Cardiac fibroblast (primary cell): ENCODE data around the gene CRYBG2.

ENCODE experiments used
- DNase-seq, 2 donors: peaks; one replicate each; pipeline versions ENCODE4 v3.0.0 to v3.0.0-alpha.2; 2010; ENCODE audit warnings: low read depth in 2 of 2
- H3K4me3 ChIP-seq, 2 donors: replicated peaks in 1 of 2; 1 replicate in 1 of 2; 2 replicates in 1 of 2; pipeline ENCODE4 v1.5.1; 2011; ENCODE audit warnings: low read depth in 2 of 2, low read length in 2 of 2, mild to moderate bottlenecking in 2 of 2, moderate library complexity in 1 of 2
- CTCF ChIP-seq: IDR thresholded peaks from one replicate; pipeline ENCODE4 v1.5.1; 2011; ENCODE audit warnings: low read depth, mild to moderate bottlenecking, low read length, inconsistent platforms

Gene CRYBG2, protein sequence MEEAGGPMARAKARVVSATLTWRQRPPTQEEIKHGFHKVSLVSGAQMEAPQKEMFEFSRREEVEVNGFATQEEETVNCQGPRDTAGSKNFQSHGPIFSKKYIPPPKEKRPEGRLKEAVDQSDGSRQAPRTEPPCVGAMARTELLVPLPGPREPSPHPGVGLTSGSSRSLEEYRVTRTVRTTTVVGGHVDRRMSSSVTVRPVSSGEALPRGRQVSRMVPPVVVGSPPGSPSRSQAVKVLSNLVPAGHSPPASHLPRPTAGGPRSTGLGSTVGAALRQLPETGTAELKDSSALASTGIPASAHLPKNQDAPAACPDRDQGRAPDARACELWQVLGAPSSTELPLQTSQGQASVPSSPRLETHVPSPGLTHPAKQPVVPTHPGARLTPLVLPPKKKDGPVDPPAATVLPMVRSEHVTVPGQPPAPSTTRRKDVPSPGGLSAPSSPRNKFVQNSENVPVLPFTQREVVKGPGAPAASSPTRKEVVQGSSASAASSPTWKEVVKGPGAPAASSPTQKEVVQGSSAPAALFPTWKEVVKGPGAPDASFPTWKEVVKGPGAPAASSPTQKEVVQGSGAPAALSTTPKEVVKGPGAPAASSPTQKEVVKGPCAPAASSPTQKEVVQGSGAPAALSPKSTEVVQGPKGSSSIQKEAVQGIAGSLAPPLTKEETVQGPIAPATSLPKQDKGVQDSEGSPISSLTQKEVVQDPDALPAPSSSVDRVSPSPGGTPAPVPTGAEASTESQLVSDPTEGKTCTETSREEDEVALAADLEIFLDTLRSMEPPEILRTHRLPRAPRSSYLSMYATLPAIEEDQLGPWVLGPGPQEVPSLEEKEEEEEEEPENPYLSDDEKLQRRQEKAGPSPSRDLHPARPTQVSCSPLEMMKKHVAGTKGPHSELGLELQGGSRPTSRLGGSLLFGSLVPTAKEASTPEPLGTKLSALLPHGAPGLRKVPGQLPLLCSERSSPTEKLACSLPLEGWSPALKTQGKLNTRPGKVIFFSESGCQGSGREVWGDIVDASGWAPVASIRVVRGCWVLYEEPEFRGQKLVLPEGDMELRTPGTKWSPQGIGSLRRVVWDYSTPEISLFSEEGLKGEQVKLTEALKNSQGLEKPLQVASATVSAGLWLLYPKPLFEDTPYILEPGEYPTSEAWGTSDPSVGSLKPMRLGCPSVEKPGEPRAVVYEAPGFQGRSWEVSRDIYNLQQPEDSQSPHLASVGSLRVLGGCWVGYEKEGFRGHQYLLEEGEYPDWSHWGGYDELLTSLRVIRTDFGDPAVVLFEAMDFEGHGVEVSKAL (N-terminal part only)

GRCh38 chr1:26353976-26354820, at the start of gene CRYBG2:
TSS of gene CRYBG2 (minus strand) at chr1:26354130. CDS start at chr1:26346657, 7,473 bp downstream.
- no peak within 1 kb of the TSS for H3K4me3 ChIP-seq
- DNase-seq = no peak
- no peak for TF ChIP-seq CTCF

DNA sequence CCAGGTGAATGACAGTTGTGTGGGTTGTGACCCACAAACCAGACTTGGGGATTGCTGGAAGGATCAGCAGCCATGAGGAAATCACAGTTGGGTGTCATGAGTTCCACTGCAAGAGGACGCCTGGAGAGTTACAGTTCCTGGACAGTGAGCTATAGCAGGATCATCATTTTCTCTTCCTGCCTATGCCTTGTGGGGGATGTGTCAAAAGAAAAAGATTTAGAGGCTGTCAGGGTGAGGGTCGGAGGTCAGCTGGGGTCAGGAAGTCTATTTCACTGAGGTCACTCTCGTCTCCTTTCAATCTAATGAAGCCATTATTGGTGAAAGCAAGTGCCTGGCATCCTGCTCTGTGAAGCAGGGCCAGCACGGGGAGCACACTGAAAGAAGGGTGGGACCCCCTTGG, 49.7 kb upstream of the CRYBG2 start:
- no peak for DNase-seq
- no peak overlapping the region for H3K4me3 ChIP-seq
- TF ChIP-seq CTCF = no peak

DNA sequence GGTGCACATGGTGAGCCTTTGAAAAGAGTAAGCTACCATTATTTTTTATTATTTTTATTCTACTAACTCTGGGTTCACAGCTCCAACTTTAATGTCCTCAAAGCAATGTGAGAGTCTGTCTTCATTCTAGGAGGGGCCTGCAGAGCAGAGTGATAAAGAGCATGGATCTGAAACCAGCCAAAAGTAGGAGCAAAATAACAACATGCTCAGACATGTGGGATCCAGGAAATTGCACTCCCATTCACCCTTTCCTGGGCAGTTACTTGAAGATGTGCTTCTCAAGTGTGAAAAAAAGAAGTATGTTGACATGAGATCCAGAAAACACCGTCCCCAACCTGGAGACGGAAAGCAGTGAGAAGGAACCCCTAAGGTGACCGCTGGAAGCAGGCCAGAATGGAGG, 48.0 kb upstream of the CRYBG2 start:
- TF ChIP-seq CTCF = no peak
- no peak overlapping the region for H3K4me3 ChIP-seq
- no peak for DNase-seq

- DNase-seq = no peak
- no peak overlapping the region for H3K4me3 ChIP-seq
- TF ChIP-seq CTCF = no peak
Observed at GRCh38 chr1:26399034-26399433, 45.1 kb upstream of the CRYBG2 start.

DNA sequence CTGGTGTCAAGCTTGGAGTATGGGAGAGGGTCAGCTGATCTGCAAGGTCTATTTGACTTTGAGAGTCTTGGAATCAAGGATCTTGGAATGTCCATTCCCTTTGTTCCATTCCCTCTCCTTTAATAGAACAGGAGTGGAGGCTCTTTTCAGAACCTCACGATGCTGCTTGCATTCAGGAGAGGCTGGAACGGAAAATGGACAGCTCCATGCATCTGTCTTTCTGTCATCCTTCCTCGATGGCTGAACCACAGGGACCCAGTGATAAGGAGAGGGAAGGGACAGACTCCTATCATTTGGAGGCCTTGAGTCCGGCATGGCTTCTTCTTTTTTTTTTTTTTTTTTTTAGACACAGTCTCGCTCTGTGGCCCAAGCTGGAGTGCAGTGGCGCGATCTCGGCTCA, 41.8 kb upstream of the CRYBG2 start:
- no peak overlapping the region for H3K4me3 ChIP-seq
- no peak for TF ChIP-seq CTCF
- DNase-seq = no peak

DNA sequence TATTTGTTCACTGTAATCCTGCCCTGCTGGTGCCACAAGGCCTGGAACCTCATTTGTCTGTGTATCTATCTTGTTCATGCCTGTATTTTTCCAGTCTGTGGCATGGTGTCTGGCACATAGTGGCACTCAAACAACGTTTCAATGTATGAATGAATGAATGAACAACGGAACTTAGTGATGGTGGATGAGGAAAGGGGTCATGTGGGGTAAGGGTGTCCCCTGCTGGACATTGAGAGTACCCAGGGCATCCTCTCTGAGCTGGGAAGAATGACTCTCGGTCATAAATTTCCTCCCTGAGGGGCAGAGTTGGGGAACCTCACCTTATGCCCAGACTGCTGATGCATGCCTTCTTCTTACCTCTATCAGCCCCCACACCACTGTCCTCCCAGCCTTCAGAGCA, 37.5 kb upstream of the CRYBG2 start:
- TF ChIP-seq CTCF = peak; percentile 90
- DNase-seq = peak; percentile 68 to 71
- no peak overlapping the region for H3K4me3 ChIP-seq
